ENCODE data around the gene TLE5.

The TLE5 gene

GRCh38 chr19:3062165-3063105 is at the start of gene TLE5:
Gene TLE5 (minus strand): TSS chr19:3062495. CDS start chr19:3062200, 295 bp downstream.
- intact Hi-C loops (cut with DNase I) = no loop called here
- DNase-seq = peak in 40 of 42 donors; percentile 33 to 83 (median 61)

- DNase-seq = no peak
- intact Hi-C loops (cut with DNase I) = no loop called here
Observed at GRCh38 chr19:3111586-3112247, 49.4 kb upstream of the TLE5 start.

GRCh38 chr19:3110126-3110825 is 48.0 kb upstream of the TLE5 start:
- intact Hi-C loops (cut with DNase I) = no loop called here
- no peak for DNase-seq

- intact Hi-C loops (cut with DNase I) = loop anchor here (10.0 kb wide), 1 partner anchor 155 kb away; no protein-coding TSS in a partner anchor
- DNase-seq = no peak
Observed at GRCh38 chr19:3109491-3109890, 47.2 kb upstream of the TLE5 start.

- intact Hi-C loops (cut with DNase I) = loop anchor here (10.0 kb wide), 1 partner anchor 154 kb away; no protein-coding TSS in a partner anchor
- peak in 40 of 42 donors; percentile 20 to 80 (median 56) for DNase-seq
Observed at GRCh38 chr19:3108775-3109174, 46.5 kb upstream of the TLE5 start.

GRCh38 chr19:3107658-3108057 is 45.4 kb upstream of the TLE5 start:
- no peak for DNase-seq
- intact Hi-C loops (cut with DNase I) = loop anchor here (10.0 kb wide), 1 partner anchor 153 kb away; no protein-coding TSS in a partner anchor

- intact Hi-C loops (cut with DNase I) = loop anchor here (10.0 kb wide), 1 partner anchor 152 kb away; no protein-coding TSS in a partner anchor
- DNase-seq = no peak
Observed at GRCh38 chr19:3106509-3107141, 44.3 kb upstream of the TLE5 start.

- intact Hi-C loops (cut with DNase I) = loop anchor here (10.0 kb wide), 1 partner anchor 151 kb away; no protein-coding TSS in a partner anchor
Observed at GRCh38 chr19:3105641-3106508, 43.6 kb upstream of the TLE5 start.

GRCh38 chr19:3104708-3104983 is 42.4 kb upstream of the TLE5 start:
- no peak for DNase-seq
- intact Hi-C loops (cut with DNase I) = loop anchor here (10.0 kb wide), 1 partner anchor 150 kb away; no protein-coding TSS in a partner anchor

More at GRCh38 chr19:3105641-3106508, 43.6 kb upstream of the TLE5 start:
- DNase-seq = no peak

GRCh38 chr19:3102239-3103140 is 40.2 kb upstream of the TLE5 start:
- intact Hi-C loops (cut with DNase I) = loop anchor here (10.0 kb wide), 1 partner anchor 148 kb away; no protein-coding TSS in a partner anchor

GRCh38 chr19:3100747-3101730 is 38.7 kb upstream of the TLE5 start:
- intact Hi-C loops (cut with DNase I) = loop anchor here (10.0 kb wide), 1 partner anchor 146 kb away; no protein-coding TSS in a partner anchor
- DNase-seq = no peak

More at GRCh38 chr19:3102239-3103140, 40.2 kb upstream of the TLE5 start:
- DNase-seq = no peak

GRCh38 chr19:3100331-3100730 is 38.0 kb upstream of the TLE5 start:
- intact Hi-C loops (cut with DNase I) = loop anchor here (10.0 kb wide), 1 partner anchor 146 kb away; no protein-coding TSS in a partner anchor
- no peak for DNase-seq

GRCh38 chr19:3099347-3100145 is 37.3 kb upstream of the TLE5 start:
- DNase-seq = no peak
- intact Hi-C loops (cut with DNase I) = loop anchor here (10.0 kb wide), 1 partner anchor 145 kb away; no protein-coding TSS in a partner anchor

GRCh38 chr19:3098515-3099346 is 36.4 kb upstream of the TLE5 start:
- DNase-seq = no peak
- intact Hi-C loops (cut with DNase I) = no loop called here
